NCI-H446 treated with DMSO at 0.1 percent for 48 hours (cell line): Measurements from ENCODE around the gene HMGN3.
A peak's percentile ranks its signal among the peaks of the same experiment; 100 is the strongest.

ENCODE experiments used
- DNase-seq: peaks from one replicate; lab custom pipeline; 2025; lab: John Stamatoyannopoulos, UW

The HMGN3 gene

DNA sequence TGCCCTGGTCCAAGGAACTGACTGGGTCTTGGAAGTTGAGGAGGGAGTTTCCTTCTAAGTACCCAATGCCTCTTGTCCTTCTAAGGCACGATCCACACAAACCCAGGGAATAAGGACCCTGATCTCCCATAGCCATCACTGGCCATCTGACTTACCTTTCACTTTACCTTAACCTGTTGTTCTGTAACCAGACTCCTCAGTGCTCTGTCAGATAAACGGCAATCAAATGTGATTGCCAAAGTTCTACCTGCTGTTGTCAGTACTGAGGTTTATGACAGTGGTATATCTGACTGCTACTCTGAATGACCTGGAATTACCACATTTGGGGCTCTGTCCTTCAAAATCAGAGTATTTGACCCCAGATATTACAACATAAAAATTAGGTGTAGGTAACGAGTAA, 49.8 kb downstream of the HMGN3 start:
- DNase-seq: no peak

DNA sequence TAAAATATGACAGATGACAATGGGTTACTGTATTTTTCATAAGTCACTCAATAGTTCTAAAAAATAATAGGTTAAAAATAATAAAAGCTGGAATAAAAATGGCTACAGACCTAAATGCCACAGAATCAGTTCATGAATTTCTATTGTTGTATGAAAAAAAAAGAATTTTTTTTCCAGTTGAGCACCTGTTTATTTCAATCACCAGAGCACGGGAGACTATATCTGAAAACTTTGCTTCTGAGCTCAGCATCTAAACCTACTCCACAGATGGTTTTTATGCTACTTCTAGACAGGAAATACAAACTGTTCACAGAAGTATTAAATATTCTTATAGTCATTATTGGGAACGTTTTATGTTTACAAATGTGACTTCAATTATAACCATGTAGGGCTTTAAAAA, 50.4 kb downstream of the HMGN3 start:
- DNase-seq: no peak

DNA sequence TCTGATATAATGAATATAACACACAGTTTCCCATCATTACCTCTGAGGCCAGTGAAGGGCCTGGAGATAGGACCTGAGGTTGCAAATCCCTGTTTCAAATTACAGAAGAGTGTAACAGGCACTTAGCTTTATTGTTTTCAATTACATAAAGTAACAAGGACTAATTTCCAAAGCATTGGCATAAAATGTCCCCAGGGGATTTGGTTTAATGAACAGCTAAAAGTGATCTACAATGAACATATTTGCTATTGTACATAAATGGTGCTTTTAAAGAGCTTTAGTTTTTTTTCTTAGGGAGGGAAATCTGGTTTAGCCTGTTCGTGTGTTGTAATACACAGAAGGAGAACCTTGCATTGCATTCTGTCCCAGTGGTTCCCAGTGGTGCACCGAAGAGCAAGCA, 54.4 kb downstream of the HMGN3 start:
- DNase-seq: no peak

DNA sequence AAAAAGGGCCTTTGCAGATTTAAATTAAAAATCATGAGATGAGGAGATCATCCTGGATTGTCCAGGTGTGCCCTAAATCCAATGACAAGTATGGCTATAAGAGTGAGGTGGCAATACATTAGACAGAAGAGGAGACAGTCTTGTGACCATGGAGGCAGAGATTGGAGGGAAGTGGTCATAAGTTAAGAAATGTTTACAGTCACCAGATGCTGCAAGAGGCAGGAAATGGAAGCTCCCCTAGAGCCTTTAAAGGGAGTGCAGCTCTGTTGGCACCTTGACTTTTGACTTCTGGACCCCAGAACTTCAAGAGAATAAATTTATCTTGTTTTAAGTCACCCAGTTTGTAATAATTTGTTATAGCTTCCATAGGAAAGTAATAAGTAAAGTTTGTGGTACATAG, 61.1 kb downstream of the HMGN3 start:
- DNase-seq: no peak

DNA sequence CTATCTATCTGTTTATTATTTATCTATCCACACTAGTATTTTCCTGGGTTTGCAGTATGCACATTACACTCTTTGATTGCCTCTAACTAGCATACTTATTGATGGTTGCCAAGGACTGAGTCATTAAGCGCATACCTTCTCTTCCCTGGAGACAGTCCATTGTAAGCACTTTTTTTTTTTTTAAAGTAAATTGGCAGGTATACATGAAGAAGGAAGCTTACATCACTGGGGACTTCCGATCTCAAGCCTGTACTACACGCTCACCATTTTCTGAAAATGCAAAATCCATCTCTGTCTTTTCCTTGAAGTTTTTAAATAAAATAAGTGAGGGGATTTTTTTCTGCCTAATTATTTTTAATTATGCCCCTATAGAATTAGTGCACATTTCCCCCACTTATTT, 63.5 kb downstream of the HMGN3 start:
- DNase-seq: peak; percentile 54

DNA sequence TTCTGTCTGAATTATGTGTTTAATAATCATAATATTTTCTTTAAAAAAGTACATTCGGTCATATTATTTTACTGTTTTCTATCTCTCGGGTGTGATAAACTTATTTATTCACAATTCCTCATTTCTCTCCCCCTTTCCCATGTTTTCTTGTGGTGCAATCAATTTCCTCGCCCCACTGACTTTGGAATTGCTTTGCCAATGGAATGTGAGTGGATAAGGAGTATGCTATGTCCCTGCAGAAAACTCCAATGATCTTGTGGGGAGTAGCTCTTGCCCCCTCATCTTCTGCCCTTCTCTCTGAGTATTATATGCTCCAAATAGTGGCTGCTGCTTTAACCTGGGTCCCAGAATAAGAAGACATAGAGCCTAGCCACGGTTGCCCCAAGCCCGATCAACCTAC, 64.1 kb downstream of the HMGN3 start:
- no peak for DNase-seq

DNA sequence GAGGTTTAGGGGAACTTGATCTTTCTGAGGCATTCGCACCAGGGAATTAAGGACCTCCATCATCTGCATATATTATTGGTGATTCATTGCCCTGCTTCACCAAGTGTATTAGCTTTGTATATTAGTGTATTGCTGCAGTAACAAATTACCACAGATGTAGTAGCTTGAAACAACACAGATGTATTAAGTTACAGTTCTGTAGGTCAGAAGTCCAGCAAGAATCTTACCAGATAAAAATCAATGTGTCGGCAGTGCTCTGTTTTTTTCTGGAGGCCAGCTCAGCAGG, 65.8 kb downstream of the HMGN3 start:
- no peak for DNase-seq

DNA sequence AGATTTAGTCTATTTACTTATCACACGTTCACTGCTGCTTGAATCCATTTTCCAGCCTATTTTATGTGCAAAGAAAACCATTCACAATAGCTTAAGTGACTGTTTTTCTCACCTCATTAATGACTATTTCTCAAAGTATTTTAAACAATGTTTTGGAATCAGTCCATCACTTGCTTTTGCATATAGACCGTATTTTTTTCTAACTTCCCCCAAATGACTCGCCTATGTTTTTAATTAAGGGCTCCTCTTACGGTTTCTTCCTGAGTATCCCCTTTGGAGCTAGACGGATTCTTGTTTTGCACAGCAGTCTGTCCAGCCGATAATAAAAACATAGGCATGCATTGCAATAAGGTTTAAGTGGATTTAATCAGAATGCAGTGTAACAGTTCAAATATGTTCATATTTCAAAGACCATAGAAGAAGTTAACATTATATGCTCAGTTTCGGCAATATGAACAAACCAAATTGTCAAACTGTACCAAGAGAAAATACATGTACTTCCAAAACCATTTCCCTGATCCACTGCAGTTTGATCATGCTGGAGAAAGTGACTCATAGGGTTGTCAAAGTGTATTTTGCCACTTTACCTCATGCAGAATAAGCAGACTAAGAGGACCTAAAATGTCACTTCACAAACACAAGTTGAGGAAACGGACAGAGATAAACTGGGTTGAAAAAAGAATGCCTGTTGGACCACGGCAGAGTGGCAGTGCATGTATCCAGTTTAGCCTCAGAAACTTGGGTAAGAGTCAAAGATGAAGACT, 66.4 kb downstream of the HMGN3 start:
- DNase-seq: no peak

DNA sequence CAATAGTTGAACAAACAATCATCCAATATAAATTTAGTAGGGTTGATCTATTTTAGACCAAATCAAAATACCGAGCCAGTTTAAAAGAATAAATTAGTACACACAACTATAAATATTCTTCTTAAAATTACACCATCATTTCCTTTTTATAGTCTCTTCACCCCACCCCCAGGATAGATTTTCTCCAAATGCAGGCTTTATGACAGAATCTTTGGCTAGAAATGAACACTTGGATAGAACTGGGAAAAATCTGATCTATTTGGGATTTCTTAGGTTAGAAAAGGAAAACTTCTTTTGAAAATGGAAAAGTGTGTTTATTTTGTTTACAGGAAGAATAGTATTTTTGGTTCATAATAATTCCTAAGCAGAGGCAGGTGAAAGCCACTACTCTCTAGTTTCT, 74.6 kb downstream of the HMGN3 start:
- no peak for DNase-seq

DNA sequence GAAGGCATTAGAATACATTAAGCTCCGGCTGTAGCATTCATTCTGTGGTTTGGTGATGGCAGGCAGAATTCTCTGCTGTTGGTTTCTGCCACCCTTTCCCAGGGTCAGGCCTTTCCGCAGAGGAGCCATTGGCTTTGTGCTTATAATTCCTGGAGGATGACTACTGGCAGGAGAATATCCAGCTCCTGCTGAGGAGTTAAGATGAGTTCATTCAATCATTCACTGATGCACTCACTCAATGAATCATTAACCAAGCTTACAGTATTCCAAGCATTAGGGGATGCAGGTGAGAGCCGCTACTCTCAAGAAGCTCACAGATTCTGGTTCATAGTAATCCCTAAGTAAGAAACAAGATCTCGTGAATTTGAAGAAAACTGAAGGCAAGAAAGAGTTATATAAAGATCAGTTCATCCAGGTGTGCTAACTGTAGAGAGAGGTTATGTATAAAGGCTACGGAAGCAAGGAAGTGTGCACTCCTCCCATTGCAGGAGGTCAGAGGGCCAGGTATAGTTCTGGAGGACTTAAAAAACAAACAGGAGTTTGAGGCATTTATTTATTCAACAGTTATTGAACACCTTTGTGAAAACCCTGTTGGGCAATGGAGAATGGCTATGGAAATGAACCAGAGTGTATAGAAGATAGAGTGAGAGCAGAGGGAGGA, 75.5 kb downstream of the HMGN3 start:
- DNase-seq: no peak

DNA sequence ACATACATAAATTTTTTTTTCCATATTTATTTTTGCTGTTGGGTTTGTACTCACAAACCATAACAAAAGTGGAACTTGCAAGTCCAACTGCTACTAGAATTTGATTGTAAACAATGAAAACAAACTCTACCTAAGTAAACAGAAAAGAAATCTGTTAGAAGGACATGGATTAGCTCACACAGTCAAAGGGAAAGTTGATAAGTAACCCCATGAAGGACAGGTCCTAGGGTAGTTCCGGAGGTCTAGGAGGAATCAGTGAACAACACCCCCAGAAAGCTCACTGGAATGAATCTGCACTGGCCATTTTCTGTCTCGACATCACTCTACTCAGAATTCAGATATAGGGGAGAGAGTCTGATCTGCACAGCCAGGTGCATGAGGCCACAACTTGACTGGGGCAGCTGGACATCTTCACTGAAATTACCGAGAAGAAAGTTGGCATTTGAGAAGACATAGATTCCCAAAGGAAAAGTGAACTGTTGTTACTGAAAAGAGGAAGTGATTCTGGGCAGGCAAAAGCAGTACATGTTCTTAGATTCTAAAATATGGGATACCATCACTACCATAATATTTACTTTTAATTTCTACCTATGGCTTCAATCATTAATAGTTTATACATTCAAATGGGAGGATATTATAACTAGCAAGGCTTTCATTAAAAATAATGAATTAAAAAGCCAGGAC, 76.4 kb downstream of the HMGN3 start:
- no peak for DNase-seq

DNA sequence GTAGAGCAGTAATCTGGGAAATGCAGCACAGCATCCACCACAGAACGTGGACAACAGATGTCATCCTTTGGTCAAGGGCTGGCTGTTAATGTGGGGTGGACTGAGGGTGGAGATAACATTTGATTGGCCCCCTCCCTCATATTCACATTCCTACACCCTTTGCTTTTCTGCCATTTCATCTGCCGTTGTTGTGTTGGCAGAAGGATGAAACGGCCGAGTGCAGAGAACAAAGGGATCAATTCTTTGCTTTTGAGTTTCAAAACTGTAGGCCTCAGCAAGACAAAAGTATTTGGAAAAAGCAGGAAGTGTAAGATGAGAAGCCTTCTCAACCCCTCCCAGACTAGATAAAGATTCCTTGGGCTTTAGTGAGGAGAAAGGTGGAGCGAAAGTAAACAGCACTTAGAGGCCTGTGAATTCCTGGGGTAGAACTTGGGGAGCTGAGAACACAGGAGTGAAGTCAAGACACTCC, 82.2 kb downstream of the HMGN3 start:
- no peak for DNase-seq
